ENCODE results near the gene SEC61B.
A peak's percentile ranks its signal among the peaks of the same experiment; 100 is the strongest.

The SEC61B gene

DNA sequence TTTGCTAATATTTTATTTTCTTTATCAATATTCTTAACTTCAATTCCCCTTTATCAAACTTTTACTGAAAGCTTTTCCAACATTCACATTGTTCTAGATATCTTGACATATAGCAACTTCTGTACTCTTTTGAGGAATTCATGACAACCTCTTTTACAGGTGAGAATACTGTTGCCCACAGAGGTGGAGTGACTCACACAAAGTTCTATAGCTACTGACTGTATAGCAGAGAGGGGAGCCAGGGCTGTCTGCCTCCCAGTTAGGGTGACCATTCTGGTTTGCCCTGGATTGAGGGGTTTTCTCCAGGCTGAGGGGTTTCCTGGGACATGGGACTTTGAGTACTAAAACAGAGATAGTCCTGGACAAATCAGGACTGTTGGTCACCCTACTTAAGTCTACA, 16.2 kb downstream of the SEC61B start:
- DNase-seq: no peak

DNA sequence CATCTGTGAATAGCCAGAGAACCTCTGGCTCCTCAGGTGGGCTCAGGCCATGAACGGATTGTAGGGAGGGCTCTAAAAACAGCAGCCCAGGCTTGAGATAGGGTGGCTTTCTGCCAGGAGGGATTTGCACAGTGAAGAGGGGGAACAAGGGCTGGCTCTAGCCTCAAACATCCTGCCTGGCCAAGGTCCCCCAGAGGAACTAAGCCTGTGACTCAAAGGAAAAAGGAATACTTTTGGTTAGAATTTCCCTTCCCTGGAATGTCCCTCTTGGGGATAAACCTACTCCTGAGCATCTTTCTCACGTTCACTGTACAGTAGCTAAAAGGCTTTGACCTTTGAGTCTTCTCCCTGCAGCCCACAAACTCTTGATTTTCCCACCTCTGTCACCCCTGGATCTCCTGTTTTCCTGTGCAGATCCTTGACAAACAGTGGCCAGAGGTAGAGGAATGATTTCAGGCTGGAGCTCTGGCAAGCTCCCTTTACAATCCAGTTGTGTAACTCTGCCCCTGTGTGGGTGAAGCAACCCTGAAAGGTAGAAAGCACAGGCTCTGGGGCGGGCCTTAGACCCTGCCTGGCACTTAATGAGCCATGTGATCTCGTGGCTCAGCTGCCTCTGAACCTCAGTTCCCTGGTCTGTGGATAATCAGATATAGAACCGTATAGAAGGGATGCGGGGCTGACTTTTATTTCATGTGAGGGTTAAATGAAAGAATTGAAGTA, 17.4 kb downstream of the SEC61B start:
- DNase-seq: no peak

DNA sequence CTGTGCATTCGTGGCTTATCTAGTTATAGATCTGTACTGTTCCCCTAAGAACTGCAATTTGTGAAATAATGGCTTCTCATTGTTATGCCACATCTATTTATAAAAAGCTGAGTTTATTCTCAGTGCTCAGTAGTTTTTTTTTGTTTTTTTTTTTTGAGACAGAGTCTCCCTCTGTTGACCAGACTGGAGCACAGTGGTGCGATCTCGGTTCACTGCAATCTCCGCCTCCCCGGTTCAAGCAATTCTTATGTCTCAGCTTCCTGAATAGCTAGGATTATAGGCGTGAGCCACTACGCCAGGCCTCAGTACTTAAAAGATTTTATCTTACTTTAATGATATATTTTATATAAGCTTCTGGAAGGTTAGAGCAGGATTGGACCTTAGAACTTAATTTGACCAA, 19.0 kb downstream of the SEC61B start:
- DNase-seq: no peak

DNA sequence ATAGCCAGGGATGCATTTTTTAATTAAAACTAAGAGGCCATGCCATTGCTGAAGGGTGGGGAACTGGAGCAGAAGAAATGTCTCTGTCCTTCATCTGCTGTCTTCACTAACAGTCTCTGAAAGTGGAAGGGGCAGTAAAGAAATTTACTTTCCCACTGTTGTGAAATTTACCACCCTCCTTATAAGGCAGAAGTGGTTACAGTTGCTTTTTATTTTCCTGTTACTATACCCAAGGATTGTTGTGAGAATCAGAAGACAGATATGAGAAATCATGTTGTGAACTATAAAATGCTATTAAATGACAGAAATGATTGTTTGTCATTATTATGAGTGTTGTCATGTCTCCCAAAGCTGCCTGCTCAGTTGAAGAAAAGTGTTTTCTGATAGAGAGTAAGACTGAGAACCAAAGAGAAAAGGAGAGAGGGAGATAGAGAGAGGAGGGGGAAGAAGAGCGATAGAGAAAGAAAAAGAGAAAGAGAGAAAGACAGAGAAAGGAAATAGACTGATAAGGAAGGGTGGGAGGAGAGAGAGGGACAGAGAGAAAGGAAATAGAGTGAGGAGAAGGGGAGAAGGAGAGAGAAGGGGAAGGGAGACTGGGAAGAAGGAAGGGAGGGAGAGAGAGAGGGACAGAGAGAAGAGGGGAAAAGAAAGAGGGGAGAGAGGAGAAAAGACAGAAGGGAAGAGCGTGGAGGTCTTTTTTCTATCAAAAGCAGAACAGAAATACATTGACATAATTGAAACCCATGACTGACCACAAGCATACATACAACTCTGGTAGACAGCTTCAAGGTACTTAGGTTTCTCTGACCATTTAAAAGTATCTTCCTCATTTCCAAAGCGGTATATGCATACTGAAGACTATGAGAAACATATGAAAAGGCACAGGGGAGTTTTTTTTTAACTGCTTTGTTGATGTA, 22.5 kb downstream of the SEC61B start:
- no peak for DNase-seq

DNA sequence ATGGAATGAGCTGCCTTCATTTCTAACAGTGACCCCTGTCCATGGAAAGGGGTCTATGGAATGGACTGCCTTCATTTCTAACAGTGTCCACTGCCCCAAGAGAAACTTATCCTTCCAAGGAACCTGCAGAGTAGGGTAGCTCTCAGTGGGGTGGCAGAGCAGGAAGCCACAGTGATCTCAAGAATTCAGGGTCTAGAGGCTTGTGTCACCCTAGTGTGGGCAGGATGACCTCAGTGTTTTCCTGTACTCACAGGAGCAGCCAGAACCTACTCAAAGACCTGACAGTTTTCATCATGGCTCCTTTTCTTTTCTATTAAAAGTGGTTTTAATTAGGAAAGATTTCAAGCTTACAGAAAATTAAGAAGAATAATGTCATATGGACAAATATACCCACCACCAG, 27.5 kb downstream of the SEC61B start:
- no peak for DNase-seq

DNA sequence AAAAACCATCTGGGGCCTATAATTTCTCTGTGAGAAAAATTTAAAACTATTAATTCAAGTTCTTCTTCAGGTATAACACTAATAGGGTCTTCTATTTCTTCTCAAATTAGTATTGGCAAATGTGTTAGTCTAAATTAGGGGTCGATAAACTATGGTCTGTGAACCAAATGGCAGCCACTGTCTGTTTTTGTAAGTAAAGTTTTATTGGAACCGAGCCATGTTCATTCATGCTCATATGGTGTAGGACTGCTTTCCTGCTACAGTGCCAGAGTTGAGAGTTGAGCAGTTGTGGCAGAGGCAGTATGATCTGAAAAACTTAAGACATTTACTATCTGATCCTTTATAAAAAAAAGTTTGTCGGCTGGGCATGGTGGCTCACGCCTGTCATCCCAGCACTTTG, 29.1 kb downstream of the SEC61B start:
- DNase-seq: peak in 1 of 2 experiments; percentile 3

DNA sequence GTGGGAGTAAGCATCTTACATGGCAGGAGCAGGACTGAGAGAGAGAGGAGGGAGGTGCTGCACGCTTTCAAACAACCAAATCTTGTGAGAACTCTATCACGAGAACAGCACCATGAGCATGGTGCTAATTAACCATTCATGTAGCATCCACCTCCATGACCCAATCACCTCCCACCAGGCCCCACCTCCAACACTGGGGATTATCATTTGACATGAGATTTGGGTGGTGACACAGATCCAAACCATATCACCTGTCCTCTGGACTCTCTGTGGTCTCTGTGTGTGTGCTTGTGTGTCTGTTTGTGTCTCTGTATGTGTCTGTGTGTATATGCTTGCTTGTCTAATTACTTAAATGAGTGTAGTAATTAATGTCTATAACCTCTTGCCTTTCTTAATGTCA, 31.1 kb downstream of the SEC61B start:
- DNase-seq: no peak

DNA sequence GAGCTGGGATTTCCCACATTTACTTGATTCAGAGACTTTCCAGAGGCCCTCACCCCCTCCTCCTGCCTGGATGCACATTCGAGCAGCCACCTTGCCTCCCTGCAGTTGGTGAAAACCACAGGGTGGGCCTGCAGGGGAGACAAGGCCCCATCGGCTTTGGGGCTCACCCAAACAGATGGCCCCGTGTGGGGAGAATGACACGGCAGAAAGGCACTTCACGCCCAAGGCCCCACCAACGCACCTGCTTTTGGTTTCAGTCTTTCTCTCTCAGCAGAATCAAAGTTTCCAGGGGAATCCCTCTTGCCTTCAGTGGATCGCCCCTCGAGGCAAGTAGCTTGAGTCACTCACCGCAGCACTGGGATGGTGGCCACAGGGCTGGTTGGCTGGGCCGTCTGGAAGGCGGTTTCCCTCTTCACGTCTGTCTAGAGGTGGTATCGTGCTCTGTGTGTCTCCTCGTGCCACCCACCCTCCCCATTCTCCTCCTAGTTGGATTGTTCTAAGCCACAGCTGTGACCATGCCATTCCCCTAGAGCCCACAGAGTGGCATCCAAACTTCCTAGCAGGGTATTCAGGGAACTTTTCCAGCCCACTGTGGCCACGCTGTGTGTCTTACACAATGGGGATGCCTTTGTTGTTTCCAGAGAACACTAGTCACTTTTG, 31.8 kb downstream of the SEC61B start:
- DNase-seq: no peak

DNA sequence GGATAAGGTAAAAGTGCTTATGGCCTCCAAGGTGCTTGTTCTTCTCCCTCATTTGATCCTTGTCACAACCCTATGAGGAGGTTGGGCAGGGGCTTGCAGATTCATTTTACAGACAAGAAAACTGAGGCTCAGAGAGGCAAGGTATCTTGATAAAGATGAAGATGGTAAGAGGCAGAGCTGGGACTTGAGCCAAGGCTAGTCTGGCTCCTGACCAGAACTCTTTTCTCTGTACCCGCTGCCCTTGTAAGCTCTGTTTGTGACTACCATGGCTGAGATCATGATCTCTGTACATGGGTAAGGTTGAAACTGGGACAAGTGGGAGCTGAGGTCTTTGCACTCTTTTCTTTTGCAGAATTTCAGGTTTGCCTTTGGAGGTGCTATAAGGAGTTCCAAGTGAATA, 33.6 kb downstream of the SEC61B start:
- DNase-seq: no peak

DNA sequence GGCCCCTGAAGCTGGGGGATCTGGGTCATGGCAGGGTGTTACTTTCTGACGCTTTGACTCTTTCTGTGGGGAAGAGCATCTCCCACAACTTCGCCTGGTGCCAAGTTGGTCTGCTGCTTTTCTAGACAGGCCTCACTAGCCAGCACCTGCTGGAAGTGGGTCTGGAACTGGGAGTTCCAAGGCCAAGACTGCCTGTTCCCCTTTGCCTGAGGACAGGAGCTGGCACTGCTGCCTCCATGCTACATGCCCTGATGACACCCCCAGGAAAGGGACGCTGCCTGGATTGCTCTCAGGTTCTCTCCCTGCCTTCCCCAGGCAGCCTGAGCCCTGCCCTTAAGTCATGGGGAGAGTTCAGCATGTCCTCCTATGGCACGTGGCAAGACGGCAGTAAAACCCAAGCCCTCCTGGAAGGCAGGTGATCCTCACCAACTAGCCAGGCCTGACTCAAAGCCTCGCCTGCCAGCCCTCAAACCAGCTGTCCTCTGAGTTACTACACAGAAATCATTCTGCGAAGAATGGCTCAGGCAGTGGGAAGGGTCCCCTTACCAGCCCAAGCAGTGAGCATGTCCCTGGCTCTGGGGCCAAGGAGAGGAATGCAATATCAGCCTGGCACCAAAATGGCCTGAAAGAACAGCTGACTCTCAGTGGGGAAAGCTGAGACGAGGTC, 35.8 kb downstream of the SEC61B start:
- DNase-seq: no peak

DNA sequence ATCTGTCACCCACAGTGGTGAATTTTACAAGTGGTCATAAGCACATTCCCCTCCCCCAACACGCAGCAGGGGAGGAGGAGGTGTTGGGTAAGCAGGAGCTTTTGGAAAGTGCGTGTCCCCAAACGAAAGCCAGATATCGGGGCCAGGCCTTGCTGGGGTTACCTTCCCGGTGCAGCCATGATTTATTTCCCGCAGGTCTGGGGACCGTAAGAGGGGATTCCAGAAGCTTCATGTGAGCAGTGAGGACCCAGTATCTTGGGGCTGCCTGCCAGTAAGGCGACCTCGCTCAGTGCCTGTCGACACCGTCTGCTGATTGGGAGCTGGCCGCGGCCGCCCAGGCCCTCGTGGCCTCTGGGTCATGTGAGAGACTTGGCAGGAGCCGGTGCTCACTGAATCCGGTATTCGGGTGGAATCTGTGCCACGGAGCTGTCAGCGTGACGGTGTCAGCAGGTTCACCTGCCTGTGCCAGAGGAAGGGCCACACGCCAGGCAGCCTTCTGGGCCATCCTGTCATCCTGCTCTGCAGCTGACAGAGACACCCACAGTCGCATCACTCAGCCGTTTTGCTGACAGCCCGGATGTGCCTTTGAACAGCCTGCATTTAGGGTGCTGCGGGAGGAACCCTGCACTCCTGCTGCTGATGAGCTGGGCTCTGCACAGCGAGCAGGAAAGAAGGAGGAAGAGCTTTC, 37.3 kb downstream of the SEC61B start:
- peak in 1 of 2 experiments; percentile 20 for DNase-seq

DNA sequence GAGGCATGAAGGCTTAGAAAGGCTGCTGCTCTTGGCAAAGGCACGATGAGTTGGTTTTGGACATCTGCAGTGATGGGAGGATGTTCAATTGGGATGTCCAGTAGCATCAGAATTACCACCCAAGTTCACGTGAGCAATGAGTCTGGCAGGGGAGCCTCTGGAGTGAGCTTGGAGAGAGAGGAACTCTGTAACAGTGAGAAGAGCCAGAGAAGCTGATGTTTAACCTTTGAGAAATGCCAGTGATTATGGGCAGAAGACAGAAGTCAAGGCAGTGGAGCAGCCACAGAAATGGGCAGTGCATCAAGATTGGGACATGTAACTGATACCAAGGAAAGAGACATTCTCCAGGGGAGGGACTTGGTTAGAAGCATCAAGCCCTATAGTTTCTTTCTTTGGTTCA, 39.8 kb downstream of the SEC61B start:
- no peak for DNase-seq

DNA sequence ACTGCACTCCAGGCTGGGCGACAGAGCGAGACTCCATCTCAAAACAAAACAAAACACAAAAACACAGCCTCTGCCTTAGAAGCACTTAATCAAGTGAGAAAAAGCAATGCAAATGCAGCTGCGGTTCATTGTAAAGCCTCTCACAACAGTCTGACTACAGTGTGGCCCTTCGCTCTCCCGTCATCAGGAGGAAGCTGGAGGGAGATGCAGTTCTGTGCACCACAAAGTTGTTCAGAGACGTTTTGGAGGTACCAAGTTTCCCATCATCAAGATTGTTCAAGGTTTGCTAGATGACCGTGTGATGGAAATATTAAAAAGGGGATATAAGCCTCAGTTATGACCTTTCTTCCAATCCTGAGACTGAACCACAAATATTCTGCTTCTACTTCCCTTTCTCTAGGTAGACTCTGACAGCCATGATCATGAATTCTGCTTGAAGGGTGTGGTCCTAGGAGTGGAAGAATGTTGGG, 40.9 kb downstream of the SEC61B start:
- no peak for DNase-seq

DNA sequence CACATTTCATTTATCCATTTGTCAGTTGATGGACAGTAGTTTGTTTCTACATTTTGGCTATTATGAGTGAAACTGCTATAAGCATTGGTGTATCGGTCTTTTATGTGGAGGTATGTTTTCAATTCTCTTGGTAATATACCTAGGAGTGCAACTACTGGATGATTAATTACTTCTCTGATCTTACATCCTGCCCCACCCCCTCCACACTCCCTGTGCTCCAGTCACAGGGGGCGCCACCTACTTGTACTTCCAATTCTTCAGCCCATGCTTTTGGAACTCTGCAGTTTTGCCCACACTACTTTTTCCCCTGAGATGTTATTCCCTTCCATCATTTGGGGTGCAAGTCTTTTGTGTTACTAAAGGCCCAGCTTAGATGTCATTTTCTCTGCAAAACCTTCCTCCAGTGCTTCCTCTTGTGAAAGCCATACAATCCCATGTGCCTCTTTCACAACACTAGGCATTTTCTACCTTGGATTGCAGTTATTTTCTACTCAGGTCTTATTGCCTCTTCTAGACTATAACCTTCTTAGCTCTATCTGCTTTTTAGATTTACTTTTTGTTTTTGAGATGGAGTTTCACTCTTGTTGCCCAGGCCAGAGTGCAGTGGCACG, 42.1 kb downstream of the SEC61B start:
- no peak for DNase-seq

DNA sequence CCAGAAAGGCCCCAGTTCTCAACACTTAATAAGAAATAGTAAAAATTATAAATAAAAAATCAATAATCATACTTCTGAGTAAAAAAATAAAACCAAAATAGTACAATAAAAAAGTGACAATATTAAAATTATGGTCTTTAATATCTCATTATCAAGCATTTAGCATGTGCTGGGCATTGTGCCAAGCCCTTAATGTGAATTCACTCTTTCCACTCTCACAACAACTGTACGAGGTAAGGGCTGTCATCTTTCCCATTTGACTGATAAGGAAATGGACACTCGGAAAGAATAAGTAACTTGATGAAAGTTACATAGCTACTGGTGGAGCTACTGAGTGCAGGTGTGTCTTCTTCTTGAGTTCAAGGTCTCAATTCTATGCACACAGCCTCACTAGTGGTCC, 43.6 kb downstream of the SEC61B start:
- no peak for DNase-seq

DNA sequence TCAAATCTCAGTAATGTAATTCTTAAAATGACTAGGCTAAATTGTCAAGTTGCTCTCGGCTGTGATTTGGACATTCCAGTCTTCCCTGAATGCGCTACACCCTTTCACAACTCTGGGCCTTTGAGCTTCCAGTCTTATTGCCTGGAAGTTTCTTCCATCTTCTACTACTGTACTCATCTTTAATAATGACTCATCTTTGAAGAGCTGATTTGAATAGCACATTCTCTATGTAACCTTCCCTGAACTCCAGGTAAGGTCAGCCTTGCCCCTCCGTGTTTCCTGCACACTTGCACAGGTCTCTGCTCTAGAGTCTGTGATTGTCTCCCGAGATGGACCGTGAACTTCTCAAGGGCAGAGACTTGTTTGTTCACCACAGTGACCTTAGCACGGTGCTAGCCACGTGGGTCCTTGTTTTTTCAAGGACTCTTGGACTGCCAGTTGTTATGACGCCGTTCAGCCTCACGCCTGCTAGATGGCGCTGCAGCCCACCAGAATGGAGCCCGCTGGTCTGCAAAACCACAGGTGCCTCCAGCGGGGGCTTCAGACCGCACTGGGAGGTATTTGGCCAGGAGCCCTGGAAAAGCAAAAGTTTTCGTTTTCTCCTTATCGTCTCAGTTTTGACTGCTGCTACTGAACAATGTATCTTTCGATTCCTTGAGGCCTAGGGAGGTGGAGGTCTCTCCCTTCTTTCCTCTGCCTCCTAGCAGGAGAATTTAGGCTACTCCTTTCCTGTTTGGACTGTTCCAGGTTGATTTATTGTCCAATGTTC, 44.4 kb downstream of the SEC61B start:
- peak; percentile 48 to 62 for DNase-seq

DNA sequence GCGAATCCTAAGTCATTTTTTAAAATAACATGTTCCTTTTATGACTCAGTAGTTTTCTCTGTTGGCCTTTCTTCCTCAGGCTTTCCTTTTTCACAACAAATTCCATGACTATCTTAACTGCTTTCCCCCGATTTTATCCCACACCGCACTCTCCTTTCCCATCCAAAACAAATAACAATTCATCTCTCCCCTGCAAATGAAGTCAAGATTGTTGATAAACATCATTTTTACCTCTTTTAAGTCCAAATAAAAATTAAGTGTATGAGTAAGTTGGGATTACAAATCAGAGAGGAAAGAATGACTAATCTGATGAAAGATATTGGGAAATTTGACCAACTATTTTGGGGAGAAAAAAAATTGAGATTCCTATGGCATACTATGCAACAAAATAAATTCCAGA, 47.3 kb downstream of the SEC61B start:
- DNase-seq: no peak

DNA sequence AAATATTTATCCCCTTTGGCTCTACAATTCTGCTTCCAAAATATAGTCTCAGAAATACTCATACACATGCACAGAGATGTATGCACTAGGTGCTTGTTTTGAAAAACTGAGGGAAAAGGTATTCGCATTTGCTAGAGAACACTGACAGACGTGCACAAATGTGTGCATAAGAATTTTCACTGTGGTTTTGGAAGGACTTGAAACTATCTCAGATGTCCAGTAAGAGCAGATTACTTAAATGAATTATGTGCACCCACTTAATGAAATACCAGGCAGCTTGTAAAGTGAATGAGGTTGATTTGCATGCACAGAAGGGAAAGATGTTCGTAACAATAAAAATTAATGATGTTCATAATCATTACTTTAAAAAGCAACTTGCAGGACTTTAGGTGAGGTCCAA, 48.4 kb downstream of the SEC61B start:
- no peak for DNase-seq

DNA sequence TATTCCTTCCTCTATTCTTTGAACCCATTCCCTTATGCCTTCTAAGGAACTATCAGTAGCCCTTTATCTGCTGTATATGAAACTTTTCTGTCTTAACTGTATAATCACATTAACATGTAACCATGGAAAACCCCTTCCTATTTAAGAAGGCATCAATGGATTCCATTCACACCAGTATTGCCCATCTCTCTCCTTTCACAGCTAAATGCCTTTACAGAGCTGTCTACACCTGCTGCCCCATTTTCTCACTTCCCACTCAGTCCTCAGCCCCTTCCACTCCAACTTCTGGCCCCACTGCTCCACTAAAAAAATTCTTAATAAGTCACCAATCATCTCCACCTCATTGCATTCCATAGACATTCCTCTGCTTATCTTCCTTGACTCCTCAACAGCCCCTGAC, 50.8 kb downstream of the SEC61B start:
- DNase-seq: no peak

DNA sequence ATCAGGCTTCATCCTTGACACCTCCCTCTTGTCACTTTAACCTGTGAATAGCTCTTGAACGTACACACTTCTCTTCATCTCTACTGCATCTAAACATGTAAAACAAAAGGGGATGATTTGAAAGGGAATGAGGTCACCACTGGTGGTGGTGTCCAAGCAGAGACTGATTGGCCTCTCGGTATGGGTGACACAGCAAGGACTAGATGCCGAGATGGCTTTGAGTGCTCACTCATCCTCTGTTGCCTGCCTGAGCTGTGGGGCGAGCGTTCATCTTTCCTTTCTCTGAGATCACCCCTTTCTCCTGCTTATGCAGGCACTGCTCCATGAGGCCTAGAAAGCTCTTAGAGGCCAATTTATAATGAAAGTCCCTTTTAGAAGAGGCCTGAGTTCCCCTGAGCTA, 51.9 kb downstream of the SEC61B start:
- no peak for DNase-seq

DNA sequence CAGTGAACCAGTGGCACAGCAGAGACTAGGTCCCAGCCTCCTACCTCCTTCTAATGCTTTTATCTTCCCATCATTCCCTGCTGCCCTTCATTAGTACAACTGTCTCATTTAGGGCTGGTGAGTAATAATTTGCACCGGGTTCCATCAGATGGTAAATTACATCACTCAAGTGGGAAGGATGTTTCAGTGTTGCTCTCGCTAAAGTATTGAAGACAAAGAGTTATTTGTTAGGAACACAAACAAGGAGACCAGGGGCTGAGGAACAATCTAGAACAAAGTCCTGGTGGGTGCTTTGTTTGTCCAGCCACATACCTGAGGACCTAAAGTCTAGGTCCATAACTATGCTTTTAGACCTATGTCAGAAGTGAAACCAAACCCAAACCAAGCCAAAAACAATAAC, 52.4 kb downstream of the SEC61B start:
- no peak for DNase-seq

All from NCI-H446 (cell line).